ENCODE measurements around the gene SRSF4.

GRCh38 chr1:29169976-29170375 lies 11.7 kb downstream of the SRSF4 start:
- TF ChIP-seq EZH2 (IDR thresholded peaks at IDR 0.05) (no peak), POLR2AphosphoS5 (IDR thresholded peaks at IDR 0.05; ENCODE audit: borderline replicate concordance, low read depth, low read length) (no peak), FOXP2 (optimal IDR thresholded peaks at IDR 0.05; ENCODE audit: control extremely low read depth, extremely low read length, insufficient read depth) (no peak)

All from SK-N-MC (cell line).